ENCODE measurements around the gene GSTA3.
"Not testable (repeated sequence)": the region's sequence is repeated elsewhere in the genome, so short reads cannot be mapped to it uniquely, and the experiment has no call there.

- TF ChIP-seq, protein P1, sequence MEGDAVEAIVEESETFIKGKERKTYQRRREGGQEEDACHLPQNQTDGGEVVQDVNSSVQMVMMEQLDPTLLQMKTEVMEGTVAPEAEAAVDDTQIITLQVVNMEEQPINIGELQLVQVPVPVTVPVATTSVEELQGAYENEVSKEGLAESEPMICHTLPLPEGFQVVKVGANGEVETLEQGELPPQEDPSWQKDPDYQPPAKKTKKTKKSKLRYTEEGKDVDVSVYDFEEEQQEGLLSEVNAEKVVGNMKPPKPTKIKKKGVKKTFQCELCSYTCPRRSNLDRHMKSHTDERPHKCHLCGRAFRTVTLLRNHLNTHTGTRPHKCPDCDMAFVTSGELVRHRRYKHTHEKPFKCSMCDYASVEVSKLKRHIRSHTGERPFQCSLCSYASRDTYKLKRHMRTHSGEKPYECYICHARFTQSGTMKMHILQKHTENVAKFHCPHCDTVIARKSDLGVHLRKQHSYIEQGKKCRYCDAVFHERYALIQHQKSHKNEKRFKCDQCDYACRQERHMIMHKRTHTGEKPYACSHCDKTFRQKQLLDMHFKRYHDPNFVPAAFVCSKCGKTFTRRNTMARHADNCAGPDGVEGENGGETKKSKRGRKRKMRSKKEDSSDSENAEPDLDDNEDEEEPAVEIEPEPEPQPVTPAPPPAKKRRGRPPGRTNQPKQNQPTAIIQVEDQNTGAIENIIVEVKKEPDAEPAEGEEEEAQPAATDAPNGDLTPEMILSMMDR (IDR thresholded peaks at IDR 0.05; ENCODE audit: low read length): not testable (repeated sequence)
- not testable (repeated sequence) for TF ChIP-seq EZH2 (IDR thresholded peaks at IDR 0.05; ENCODE audit: borderline replicate concordance, low read length)
Measured at GRCh38 chr6:52868899-52869298, 40.6 kb downstream of the GSTA3 start.

Measured in OCI-LY1 (cell line).